Measurements from ENCODE around the gene POC1A.

GRCh38 chr3:52097851-52098507, 56.2 kb downstream of the POC1A start:
- TF ChIP-seq CTCF (IDR thresholded peaks at IDR 0.05) (no peak), POLR2A (IDR thresholded peaks at IDR 0.05) (no peak)
